GM21723 (cell line): ENCODE measurements around the gene APMAP.

ENCODE experiments used
- ATAC-seq: cut with Tn5 transposase; IDR thresholded peaks from one replicate; pipeline ENCODE4 v1.9.1; 2021; ENCODE audit warnings: mild to moderate bottlenecking, moderate library complexity; ENCODE audit not compliant: unreplicated experiment

The APMAP gene

GRCh38 chr20:24969186-24970029 is 23.1 kb downstream of the APMAP start:
- no peak for ATAC-seq

- ATAC-seq: no peak
Measured at GRCh38 chr20:24968278-24968800, 24.2 kb downstream of the APMAP start.

- ATAC-seq: no peak
Measured at GRCh38 chr20:24966317-24967012, 26.1 kb downstream of the APMAP start.

- no peak for ATAC-seq
Measured at GRCh38 chr20:24965065-24965919, 27.3 kb downstream of the APMAP start.

- no peak for ATAC-seq
Measured at GRCh38 chr20:24964506-24964840, 28.1 kb downstream of the APMAP start.

GRCh38 chr20:24963672-24964505 is 28.7 kb downstream of the APMAP start:
- no peak for ATAC-seq

- no peak for ATAC-seq
Measured at GRCh38 chr20:24962510-24962909, 30.0 kb downstream of the APMAP start.

- ATAC-seq: no peak
Measured at GRCh38 chr20:24962182-24962492, 30.4 kb downstream of the APMAP start.

- ATAC-seq: no peak
Measured at GRCh38 chr20:24961384-24962181, 31.0 kb downstream of the APMAP start.

- ATAC-seq: no peak
Measured at GRCh38 chr20:24960861-24961260, 31.7 kb downstream of the APMAP start.

GRCh38 chr20:24960302-24960801 is 32.2 kb downstream of the APMAP start:
- ATAC-seq: no peak

- no peak for ATAC-seq
Measured at GRCh38 chr20:24959591-24960301, 32.8 kb downstream of the APMAP start.

- no peak for ATAC-seq
Measured at GRCh38 chr20:24958506-24959385, 33.8 kb downstream of the APMAP start.

GRCh38 chr20:24957326-24958016 is 35.1 kb downstream of the APMAP start:
- ATAC-seq: no peak

- no peak for ATAC-seq
Measured at GRCh38 chr20:24956001-24956841, 36.3 kb downstream of the APMAP start.

GRCh38 chr20:24955045-24955444 is 37.5 kb downstream of the APMAP start:
- ATAC-seq: peak; percentile 83
